ENCODE data around the gene PRR5L.

Gene PRR5L

GRCh38 chr11:36417154-36417553 is 121.1 kb downstream of the PRR5L start:
- Histone ChIP-seq H2AK5ac (ENCODE audit: low read depth, low read length) (no peak overlapping the region), H3K27ac (replicated peaks; ENCODE audit: low read length) (no peak overlapping the region), H3K23ac (ENCODE audit: low read depth, low read length, poor library complexity) (no peak overlapping the region), H2BK5ac (ENCODE audit: low read length) (no peak overlapping the region), H4K91ac (ENCODE audit: low read depth, low read length, poor library complexity) (no peak overlapping the region), H3K4ac (ENCODE audit: low read length) (no peak overlapping the region), H2BK120ac (ENCODE audit: low read depth, low read length) (no peak overlapping the region), H3K9ac (ENCODE audit: low read depth, low read length, poor library complexity) (no peak overlapping the region), H3K36me3 (replicated peaks in 1 of 2; ENCODE audit: control insufficient read depth in 2 of 2, insufficient read depth in 2 of 2, low read length in 2 of 2) (peaks cover 7 to 64% of the 10 kb centered on the region in 2 donors), H3K79me1 (ENCODE audit: low read depth, low read length) (no peaks in the 10 kb centered on the region), H2BK12ac (ENCODE audit: low read length) (no peak overlapping the region), H3K4me2 (ENCODE audit: insufficient read depth, low read length, poor library complexity, severe bottlenecking) (no peak overlapping the region), H2AFZ (ENCODE audit: low read length) (no peak overlapping the region), H2BK15ac (ENCODE audit: low read length) (no peak overlapping the region), H3K9me3 (replicated peaks in 1 of 2; ENCODE audit: control insufficient read depth in 2 of 2, insufficient read depth in 1 of 2, low read depth in 1 of 2, low read length in 2 of 2) (peaks cover 0 to 9% of the 10 kb centered on the region in 2 donors), H4K8ac (ENCODE audit: low read depth, low read length) (no peak overlapping the region), H3K4me1 (ENCODE audit: control insufficient read depth in 2 of 2, insufficient read depth in 1 of 2, low read depth in 1 of 2, low read length in 2 of 2) (peaks cover 4 to 6% of the 10 kb centered on the region in 2 donors), H3K27me3 (ENCODE audit: control insufficient read depth in 3 of 3, insufficient read depth in 3 of 3, low read depth in 1 of 3, low read length in 3 of 3) (no peaks in the 10 kb centered on the region), H3K18ac (ENCODE audit: low read length) (no peak overlapping the region), H3K4me3 (ENCODE audit: low read length in 2 of 2) (no peak overlapping the region), H3K14ac (ENCODE audit: low read length) (no peak overlapping the region)
- no CpG with 5 or more reads among the region's 5 CpGs for WGBS, 2 donors (ENCODE audit: extremely low coverage in 2 of 2, insufficient read length in 2 of 2, insufficient replicate concordance in 1 of 2)
- DNase-seq (ENCODE audit: low spot score) = no peak

GRCh38 chr11:36419791-36420424 is 123.8 kb downstream of the PRR5L start:
- Histone ChIP-seq H2BK15ac (ENCODE audit: low read length) (no peak overlapping the region), H2BK5ac (ENCODE audit: low read length) (no peak overlapping the region), H4K91ac (ENCODE audit: low read depth, low read length, poor library complexity) (no peak overlapping the region), H3K4ac (ENCODE audit: low read length) (no peak overlapping the region), H2AK5ac (ENCODE audit: low read depth, low read length) (no peak overlapping the region), H3K9ac (ENCODE audit: low read depth, low read length, poor library complexity) (no peak overlapping the region), H3K4me1 (ENCODE audit: control insufficient read depth in 2 of 2, insufficient read depth in 1 of 2, low read depth in 1 of 2, low read length in 2 of 2) (peaks cover 6 to 8% of the 10 kb centered on the region in 2 donors), H3K79me1 (ENCODE audit: low read depth, low read length) (no peaks in the 10 kb centered on the region), H2BK120ac (ENCODE audit: low read depth, low read length) (no peak overlapping the region), H3K4me3 (ENCODE audit: low read length in 2 of 2) (no peak overlapping the region), H3K9me3 (replicated peaks in 1 of 2; ENCODE audit: control insufficient read depth in 2 of 2, insufficient read depth in 1 of 2, low read depth in 1 of 2, low read length in 2 of 2) (peaks cover 0 to 4% of the 10 kb centered on the region in 2 donors), H3K27me3 (ENCODE audit: control insufficient read depth in 3 of 3, insufficient read depth in 3 of 3, low read depth in 1 of 3, low read length in 3 of 3) (no peaks in the 10 kb centered on the region), H3K36me3 (replicated peaks in 1 of 2; ENCODE audit: control insufficient read depth in 2 of 2, insufficient read depth in 2 of 2, low read length in 2 of 2) (peaks cover 7 to 77% of the 10 kb centered on the region in 2 donors), H3K23ac (ENCODE audit: low read depth, low read length, poor library complexity) (no peak overlapping the region), H3K18ac (ENCODE audit: low read length) (no peak overlapping the region), H3K4me2 (ENCODE audit: insufficient read depth, low read length, poor library complexity, severe bottlenecking) (no peak overlapping the region), H3K27ac (replicated peaks; ENCODE audit: low read length) (no peak overlapping the region), H2BK12ac (ENCODE audit: low read length) (no peak overlapping the region), H2AFZ (ENCODE audit: low read length) (no peak overlapping the region), H3K14ac (ENCODE audit: low read length) (no peak overlapping the region), H4K8ac (ENCODE audit: low read depth, low read length) (no peak overlapping the region)
- DNase-seq (ENCODE audit: low spot score) = no peak
- WGBS, 2 donors (ENCODE audit: extremely low coverage in 2 of 2, insufficient read length in 2 of 2, insufficient replicate concordance in 1 of 2) = no CpG with 5 or more reads among the region's 7 CpGs

GRCh38 chr11:36421546-36422155 is 125.6 kb downstream of the PRR5L start:
- H3K4me2 ChIP-seq (ENCODE audit: insufficient read depth, low read length, poor library complexity, severe bottlenecking) = no peak overlapping the region
- DNase-seq (ENCODE audit: low spot score) = no peak
- H2AK5ac ChIP-seq (ENCODE audit: low read depth, low read length) = no peak overlapping the region
- no peak overlapping the region for H2BK120ac ChIP-seq (ENCODE audit: low read depth, low read length)
- H3K14ac ChIP-seq (ENCODE audit: low read length) = no peak overlapping the region
- H3K4ac ChIP-seq (ENCODE audit: low read length) = no peak overlapping the region
- no peak overlapping the region for H2BK12ac ChIP-seq (ENCODE audit: low read length)
- H3K23ac ChIP-seq (ENCODE audit: low read depth, low read length, poor library complexity) = no peak overlapping the region
- H3K36me3 ChIP-seq (replicated peaks in 1 of 2; ENCODE audit: control insufficient read depth in 2 of 2, insufficient read depth in 2 of 2, low read length in 2 of 2) = peaks cover 7 to 86% of the 10 kb centered on the region in 2 donors
- H3K27ac ChIP-seq (replicated peaks; ENCODE audit: low read length) = no peak overlapping the region
- H3K18ac ChIP-seq (ENCODE audit: low read length) = no peak overlapping the region
- no peak overlapping the region for H3K9ac ChIP-seq (ENCODE audit: low read depth, low read length, poor library complexity)
- H2BK5ac ChIP-seq (ENCODE audit: low read length) = no peak overlapping the region
- peaks cover 6% of the 10 kb centered on the region in 2 donors for H3K4me1 ChIP-seq (ENCODE audit: control insufficient read depth in 2 of 2, insufficient read depth in 1 of 2, low read depth in 1 of 2, low read length in 2 of 2)
- no peaks in the 10 kb centered on the region for H3K79me1 ChIP-seq (ENCODE audit: low read depth, low read length)
- WGBS, 2 donors (ENCODE audit: extremely low coverage in 2 of 2, insufficient read length in 2 of 2, insufficient replicate concordance in 1 of 2) = no CpG with 5 or more reads among the region's 6 CpGs
- no peak overlapping the region for H2BK15ac ChIP-seq (ENCODE audit: low read length)
- H4K91ac ChIP-seq (ENCODE audit: low read depth, low read length, poor library complexity) = no peak overlapping the region
- H3K4me3 ChIP-seq (ENCODE audit: low read length in 2 of 2) = no peak overlapping the region
- no peaks in the 10 kb centered on the region for H3K9me3 ChIP-seq (replicated peaks in 1 of 2; ENCODE audit: control insufficient read depth in 2 of 2, insufficient read depth in 1 of 2, low read depth in 1 of 2, low read length in 2 of 2)
- no peak overlapping the region for H4K8ac ChIP-seq (ENCODE audit: low read depth, low read length)
- no peaks in the 10 kb centered on the region for H3K27me3 ChIP-seq (ENCODE audit: control insufficient read depth in 3 of 3, insufficient read depth in 3 of 3, low read depth in 1 of 3, low read length in 3 of 3)
- H2AFZ ChIP-seq (ENCODE audit: low read length) = no peak overlapping the region

- H3K4me2 ChIP-seq (ENCODE audit: insufficient read depth, low read length, poor library complexity, severe bottlenecking) = no peak overlapping the region
- no peak overlapping the region for H4K91ac ChIP-seq (ENCODE audit: low read depth, low read length, poor library complexity)
- H3K4me1 ChIP-seq (ENCODE audit: control insufficient read depth in 2 of 2, insufficient read depth in 1 of 2, low read depth in 1 of 2, low read length in 2 of 2) = peaks cover 3 to 5% of the 10 kb centered on the region in 2 donors
- no peaks in the 10 kb centered on the region for H3K9me3 ChIP-seq (replicated peaks in 1 of 2; ENCODE audit: control insufficient read depth in 2 of 2, insufficient read depth in 1 of 2, low read depth in 1 of 2, low read length in 2 of 2)
- H3K14ac ChIP-seq (ENCODE audit: low read length) = no peak overlapping the region
- no peak overlapping the region for H3K4ac ChIP-seq (ENCODE audit: low read length)
- H3K79me1 ChIP-seq (ENCODE audit: low read depth, low read length) = no peaks in the 10 kb centered on the region
- no peak overlapping the region for H2AK5ac ChIP-seq (ENCODE audit: low read depth, low read length)
- H2BK12ac ChIP-seq (ENCODE audit: low read length) = no peak overlapping the region
- H4K8ac ChIP-seq (ENCODE audit: low read depth, low read length) = no peak overlapping the region
- no peak overlapping the region for H2AFZ ChIP-seq (ENCODE audit: low read length)
- no CpG with 5 or more reads among the region's 6 CpGs for WGBS, 2 donors (ENCODE audit: extremely low coverage in 2 of 2, insufficient read length in 2 of 2, insufficient replicate concordance in 1 of 2)
- H3K9ac ChIP-seq (ENCODE audit: low read depth, low read length, poor library complexity) = no peak overlapping the region
- no peak overlapping the region for H3K27ac ChIP-seq (replicated peaks; ENCODE audit: low read length)
- H3K4me3 ChIP-seq (ENCODE audit: low read length in 2 of 2) = peak overlapping the region in 1 of 2 donors; percentile 32
- H3K27me3 ChIP-seq (ENCODE audit: control insufficient read depth in 3 of 3, insufficient read depth in 3 of 3, low read depth in 1 of 3, low read length in 3 of 3) = no peaks in the 10 kb centered on the region
- DNase-seq (ENCODE audit: low spot score) = no peak
- H3K18ac ChIP-seq (ENCODE audit: low read length) = no peak overlapping the region
- H2BK120ac ChIP-seq (ENCODE audit: low read depth, low read length) = no peak overlapping the region
- no peak overlapping the region for H3K23ac ChIP-seq (ENCODE audit: low read depth, low read length, poor library complexity)
- no peak overlapping the region for H2BK5ac ChIP-seq (ENCODE audit: low read length)
- H2BK15ac ChIP-seq (ENCODE audit: low read length) = no peak overlapping the region
- H3K36me3 ChIP-seq (replicated peaks in 1 of 2; ENCODE audit: control insufficient read depth in 2 of 2, insufficient read depth in 2 of 2, low read length in 2 of 2) = peaks cover 0 to 88% of the 10 kb centered on the region in 2 donors
Measured at GRCh38 chr11:36425561-36426081, 129.5 kb downstream of the PRR5L start.
